ENCODE results near the gene RER1.

The RER1 gene

GRCh38 chr1:2391041-2391930 is at the start of gene RER1, which contains the start of gene MORN1:
Gene RER1, plus strand, starts transcription at chr1:2391841. Its CDS starts 3,950 bp downstream, at chr1:2395791.
Gene MORN1, minus strand, starts transcription at chr1:2391554. Its CDS starts 21 bp downstream, at chr1:2391533.
- DNase-seq: peak; percentile 99

- no peak for DNase-seq
Measured at GRCh38 chr1:2342384-2343022, 49.1 kb upstream of the RER1 start.

GRCh38 chr1:2343023-2343935 is 48.4 kb upstream of the RER1 start:
- no peak for DNase-seq

- DNase-seq: no peak
Measured at GRCh38 chr1:2344121-2344681, 47.4 kb upstream of the RER1 start.

- no peak for DNase-seq
Measured at GRCh38 chr1:2344744-2345296, 46.8 kb upstream of the RER1 start.

GRCh38 chr1:2345297-2346075 is 46.2 kb upstream of the RER1 start:
- peak; percentile 88 for DNase-seq

GRCh38 chr1:2346691-2347408 is 44.8 kb upstream of the RER1 start:
- DNase-seq: no peak

- DNase-seq: no peak
Measured at GRCh38 chr1:2347409-2347785, 44.2 kb upstream of the RER1 start.

GRCh38 chr1:2347896-2348295 is 43.7 kb upstream of the RER1 start:
- DNase-seq: no peak

- DNase-seq: no peak
Measured at GRCh38 chr1:2348346-2349325, 43.0 kb upstream of the RER1 start.

GRCh38 chr1:2349806-2350205 is 41.8 kb upstream of the RER1 start:
- DNase-seq: no peak

GRCh38 chr1:2350501-2350900 is 41.1 kb upstream of the RER1 start:
- no peak for DNase-seq

- DNase-seq: no peak
Measured at GRCh38 chr1:2350911-2351655, 40.6 kb upstream of the RER1 start.

GRCh38 chr1:2351723-2352122 is 39.9 kb upstream of the RER1 start:
- no peak for DNase-seq

- no peak for DNase-seq
Measured at GRCh38 chr1:2352341-2352896, 39.2 kb upstream of the RER1 start.

GRCh38 chr1:2352897-2353550 is 38.6 kb upstream of the RER1 start:
- DNase-seq: no peak

- DNase-seq: no peak
Measured at GRCh38 chr1:2353551-2354438, 37.8 kb upstream of the RER1 start.

Measured in hematopoietic multipotent progenitor cell treated with erythropoietin and hydrocortisone succinate and interleukin-3 and kit ligand, for 6 days (in vitro differentiated cells).